ENCODE data around the gene LRRC8C.

Gene LRRC8C

DNA sequence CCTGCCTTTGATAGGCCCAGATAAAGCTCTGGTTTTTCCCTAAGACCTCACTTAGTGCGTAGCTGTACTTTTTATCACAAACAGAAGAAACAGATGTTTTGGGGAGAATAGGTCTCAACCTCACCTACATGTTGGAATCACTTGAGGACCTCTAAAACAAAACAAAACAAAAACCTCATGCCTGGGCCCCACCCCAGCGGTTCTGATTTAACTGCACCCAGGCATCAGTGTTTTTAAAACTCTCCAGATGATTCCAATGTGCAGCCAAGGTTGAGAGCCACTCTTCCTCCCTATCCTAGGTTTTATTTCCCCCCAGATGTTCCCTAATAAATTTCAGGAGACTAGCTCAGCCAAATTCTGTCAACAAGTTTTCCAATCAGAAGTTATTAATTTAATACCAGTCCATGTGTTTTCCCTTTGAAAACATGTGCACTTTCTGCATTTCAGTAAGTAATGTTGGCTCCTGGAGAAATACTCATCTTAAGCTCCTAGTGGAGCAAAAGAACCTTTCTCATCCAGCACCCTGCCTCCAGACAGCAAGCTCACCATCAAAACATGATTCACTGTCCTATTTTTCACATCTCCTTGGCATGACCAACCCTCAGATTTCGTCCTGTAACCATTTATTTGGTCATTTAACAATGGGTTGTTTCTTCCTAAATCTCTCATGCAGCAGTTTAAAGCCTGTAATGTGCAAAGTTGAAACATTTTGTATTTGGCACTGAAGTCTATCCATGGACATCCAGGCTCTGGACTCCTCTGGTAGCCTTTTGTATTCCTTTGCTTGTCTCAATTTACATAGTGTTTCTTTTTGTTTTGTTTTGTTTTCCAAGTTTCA, 27.5 kb downstream of the LRRC8C start:
- intact Hi-C loops (cut with DNase I): no loop called here

DNA sequence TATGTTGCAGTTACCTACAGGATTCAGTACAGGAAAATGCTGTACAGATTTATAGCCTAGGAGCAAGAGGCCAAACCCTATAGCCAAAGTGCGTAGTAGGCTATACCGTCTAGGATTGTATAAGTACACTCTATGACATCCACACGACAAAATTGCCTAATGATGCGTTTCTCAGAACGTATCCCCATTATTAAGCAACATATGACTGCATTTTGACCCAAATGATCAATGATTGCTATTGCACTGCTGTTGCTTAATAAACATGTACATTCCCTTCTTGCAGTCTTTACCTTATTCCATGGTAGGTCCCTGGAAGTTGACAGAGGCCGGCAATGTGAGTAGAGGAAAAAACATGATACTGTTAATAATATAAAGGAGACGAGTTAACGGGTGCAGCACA, 33.0 kb downstream of the LRRC8C start:
- intact Hi-C loops (cut with DNase I): no loop called here
- no peak for DNase-seq

More for the DNA sequence above, 27.5 kb downstream of the LRRC8C start:
- no peak for DNase-seq

DNA sequence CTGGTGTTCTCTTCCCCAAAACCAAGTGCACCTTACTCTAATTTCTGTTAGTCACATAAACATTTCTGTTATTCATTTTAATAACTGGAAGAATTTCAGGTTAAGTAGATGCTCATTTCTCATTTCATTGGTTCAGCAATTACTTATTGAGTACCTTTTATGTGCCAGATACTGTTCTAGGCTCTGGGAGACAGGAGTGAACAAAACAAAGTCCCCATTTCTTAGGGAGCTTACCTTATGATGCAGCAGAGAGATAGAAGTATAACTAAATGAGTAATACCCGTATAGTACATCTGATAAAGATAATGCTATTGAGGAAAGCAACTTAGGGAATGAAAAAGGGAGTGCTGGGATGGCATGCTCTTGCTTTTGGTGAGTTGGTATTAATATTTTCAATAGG, 33.7 kb downstream of the LRRC8C start:
- no peak for DNase-seq
- intact Hi-C loops (cut with DNase I): no loop called here

DNA sequence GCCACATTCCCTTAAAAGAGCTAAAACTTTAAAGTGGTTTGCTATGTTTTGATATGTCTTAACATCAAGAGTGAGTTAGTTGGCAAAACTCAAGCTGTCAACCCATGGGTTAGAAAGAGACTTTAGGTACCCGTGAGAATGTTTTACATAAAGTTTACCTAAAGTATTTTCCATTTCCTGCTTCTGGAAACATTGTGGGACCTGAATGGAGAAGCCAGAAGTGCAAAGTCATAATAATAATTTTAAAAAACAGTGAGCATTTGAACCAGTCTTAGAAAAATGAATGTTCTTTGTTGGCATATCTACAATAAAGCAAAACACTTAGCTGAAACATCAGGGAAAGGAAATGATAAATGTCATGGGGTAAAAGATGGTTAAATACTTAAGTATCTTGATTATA, 34.8 kb downstream of the LRRC8C start:
- intact Hi-C loops (cut with DNase I): no loop called here
- DNase-seq: no peak

DNA sequence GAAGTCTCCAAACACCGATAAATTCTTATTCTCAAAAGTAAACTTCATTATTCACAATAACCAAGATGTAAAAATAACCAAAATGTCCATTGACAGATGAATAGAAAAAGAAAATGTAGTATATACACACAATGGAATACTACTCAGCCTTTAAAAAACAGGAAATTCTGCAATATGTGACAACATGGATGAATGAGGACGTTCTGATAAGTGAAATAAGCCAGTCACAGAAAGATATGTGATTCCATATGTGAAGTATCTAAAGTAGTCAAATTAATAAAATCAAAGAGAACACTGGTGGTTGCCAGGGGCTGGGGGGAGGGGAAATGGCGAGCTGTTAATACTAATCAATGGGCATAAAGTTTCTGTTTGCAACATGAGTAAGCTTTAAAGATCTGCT, 36.0 kb downstream of the LRRC8C start:
- no peak for DNase-seq
- intact Hi-C loops (cut with DNase I): no loop called here

DNA sequence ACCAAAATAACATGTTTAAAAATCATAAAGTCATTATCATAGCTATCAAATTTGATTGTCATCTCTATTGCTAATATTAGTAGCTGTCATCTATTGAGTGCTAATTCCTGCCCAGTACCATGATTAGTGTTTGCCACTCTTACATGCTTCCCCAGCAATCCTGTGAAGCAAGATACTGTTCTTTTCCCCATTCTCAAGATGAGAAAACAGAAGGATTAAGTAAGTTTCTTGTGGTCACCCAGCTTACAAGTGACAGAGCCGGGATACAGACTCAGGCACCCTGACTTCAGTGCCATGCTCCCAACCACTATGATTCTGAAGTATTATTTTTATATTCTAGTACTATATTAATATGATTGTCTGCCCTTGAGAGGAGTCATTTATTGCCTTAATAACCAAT, 36.5 kb downstream of the LRRC8C start:
- intact Hi-C loops (cut with DNase I): no loop called here
- DNase-seq: no peak

DNA sequence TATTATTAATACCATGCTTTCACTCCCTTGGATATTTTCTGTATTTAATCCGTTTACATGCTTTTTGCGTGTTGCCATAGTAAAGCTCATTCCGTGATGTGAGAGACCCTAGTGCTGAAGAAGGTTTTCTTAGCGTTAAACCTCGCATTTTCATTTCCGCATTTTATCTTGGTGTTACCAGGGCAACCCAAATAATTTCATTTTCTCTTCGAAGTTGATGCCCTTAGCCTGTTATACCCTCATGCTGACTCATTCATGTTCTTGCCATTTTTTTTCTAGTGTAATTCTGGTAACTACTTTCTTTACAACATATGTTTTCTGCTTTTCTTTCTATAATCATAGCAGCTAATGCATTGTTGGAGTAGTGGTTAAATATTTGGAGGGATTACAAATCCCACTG, 37.2 kb downstream of the LRRC8C start:
- DNase-seq: no peak
- intact Hi-C loops (cut with DNase I): no loop called here

DNA sequence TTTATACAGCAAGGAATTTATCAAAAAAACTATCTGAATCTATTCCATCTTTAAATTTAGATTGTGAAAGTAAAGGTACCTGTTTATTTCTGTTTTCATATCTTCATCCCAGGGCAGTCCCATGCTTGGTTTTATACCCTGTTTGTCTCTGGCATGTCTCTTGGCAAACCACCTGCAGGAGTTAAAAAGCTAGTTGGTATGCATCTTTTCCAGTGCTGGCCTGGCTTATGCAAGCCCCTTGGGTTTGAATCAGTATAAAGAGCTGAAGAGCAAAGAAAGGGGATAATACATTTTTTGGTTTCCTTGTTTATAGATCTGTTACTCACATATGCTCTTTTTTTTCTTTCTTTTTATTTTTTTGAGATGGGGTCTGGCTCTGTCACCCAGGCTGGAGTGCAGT, 37.8 kb downstream of the LRRC8C start:
- no peak for DNase-seq
- intact Hi-C loops (cut with DNase I): no loop called here

DNA sequence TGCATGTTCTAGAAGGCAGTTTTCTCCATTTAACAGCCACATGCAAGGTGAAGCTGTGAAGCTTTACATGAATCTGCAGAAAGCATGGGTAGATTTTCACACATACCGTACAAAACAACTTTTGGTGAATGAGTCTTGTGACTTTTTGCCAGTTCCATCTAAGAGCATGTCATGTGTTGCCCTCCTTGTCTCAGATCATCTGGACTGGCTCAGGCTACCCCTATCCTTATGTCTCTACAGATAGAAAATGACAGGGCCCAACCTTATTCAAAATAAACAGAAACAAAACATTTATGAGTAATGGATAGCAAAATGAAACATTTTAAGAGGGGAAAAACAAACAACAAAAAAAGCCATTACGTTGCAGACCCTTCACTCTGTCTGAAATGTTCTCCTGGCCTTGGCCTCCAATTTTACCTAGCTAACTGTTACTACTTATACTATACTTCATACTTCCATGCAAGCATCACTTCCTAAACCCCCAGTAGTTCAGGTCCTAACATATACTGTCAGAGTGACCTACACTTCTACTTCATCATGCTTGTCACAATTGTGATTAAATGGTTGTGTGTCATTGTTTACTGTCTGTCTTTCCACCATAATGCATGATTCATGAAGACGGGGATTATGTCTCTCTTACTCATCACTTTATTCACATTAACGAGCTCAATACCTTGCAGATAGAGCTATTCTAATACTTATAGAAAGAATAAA, 39.0 kb downstream of the LRRC8C start:
- intact Hi-C loops (cut with DNase I): no loop called here
- DNase-seq: no peak

DNA sequence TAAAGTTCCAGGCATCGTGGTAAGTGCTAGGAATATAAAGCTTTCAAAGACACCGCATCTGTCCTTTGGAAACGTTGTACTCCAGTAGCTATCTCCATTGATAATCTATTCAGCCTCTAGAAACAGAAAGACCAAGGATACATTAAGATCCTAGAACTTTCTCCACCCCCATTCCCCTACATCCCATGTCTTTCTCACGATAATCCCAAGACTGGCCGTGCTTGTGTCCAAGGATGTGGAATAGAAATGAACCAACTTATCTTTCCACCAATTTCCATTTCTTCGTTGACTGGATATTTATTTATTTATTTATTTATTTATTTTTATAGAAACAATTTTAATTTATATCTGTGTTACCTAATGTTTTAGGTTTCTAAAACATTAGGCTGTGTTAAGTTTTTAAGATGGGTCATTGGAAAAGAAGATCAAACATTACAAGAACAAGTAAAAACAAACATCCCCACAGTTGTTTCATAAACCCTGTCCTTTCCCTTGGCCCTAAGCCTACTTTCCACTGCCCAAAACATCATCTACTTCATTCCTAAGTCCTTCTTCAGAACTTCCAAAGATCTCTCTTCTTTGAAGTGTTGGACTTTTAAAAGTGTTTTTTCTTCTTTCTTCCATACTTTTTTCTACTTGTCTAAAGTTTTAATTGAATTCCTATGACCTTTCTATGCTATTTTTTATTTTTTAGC, 39.7 kb downstream of the LRRC8C start:
- intact Hi-C loops (cut with DNase I): no loop called here
- DNase-seq: no peak

DNA sequence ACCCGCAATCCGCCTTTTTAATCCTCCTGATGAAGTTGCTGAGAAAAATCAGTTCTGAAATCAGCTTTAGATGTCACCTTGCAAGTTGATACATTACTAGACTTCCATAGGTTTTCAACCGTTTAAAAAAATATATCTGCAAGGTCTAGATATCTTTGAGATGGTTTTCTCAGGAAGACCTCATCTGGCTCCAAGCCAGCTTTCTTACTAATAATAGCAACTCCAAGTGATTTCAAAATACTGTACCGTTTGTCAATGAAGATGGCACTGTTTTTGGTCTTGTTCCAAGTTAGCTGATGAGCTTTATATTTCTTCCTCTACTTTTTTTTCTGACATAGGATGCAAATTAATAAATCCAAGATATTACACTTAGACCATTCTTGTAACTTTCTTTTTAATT, 40.3 kb downstream of the LRRC8C start:
- DNase-seq: no peak
- intact Hi-C loops (cut with DNase I): no loop called here

DNA sequence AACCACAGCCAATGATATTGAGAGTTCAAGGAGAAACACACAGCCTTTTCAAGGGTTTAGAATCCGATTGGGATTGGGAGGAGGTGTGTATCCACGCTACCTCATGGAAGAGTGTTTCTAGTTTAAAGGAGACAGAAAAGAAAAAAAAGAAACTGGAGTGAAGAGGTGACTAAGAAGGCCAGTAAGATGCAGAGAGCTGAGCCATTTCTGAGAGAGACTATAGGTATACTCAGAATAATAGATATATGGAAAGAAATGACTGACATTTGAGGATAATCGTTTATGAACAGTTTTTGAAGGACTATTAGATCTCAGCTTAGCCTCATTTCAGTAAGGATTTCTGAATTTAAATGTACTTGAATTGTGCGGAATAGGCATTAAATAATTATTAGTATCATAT, 42.8 kb downstream of the LRRC8C start:
- DNase-seq: no peak
- intact Hi-C loops (cut with DNase I): no loop called here

DNA sequence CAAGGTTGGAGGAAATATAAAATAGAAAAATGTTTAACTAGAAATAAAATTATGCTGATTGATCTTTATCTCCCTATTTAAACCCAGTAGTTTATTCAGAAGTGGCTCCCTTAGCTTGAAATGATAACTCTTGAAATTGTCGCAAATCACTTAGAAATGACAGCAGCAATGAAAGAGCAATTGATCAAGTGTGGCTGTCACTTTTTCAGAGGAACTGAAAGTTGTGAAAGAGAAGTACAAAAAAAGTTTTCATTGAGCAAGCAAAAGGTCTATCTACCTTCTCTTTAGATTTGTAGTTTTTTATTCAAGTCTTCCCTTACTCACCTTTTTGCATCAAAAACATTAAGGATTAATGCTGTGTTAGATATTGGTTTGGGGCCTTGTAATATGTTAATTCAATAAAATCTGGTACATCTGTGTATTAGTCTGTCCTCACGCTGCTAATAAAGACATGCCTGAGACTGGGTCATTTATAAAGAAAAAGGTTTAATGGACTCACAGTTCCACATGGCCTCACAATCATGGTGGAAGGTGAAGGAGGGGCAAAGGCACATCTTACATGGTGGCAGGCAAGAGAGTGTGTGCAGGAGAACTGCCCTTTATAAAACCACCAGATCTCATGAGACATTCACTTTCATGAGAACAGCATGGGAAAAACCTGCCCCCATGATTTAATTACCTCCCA, 48.3 kb downstream of the LRRC8C start:
- DNase-seq: no peak
- intact Hi-C loops (cut with DNase I): no loop called here

DNA sequence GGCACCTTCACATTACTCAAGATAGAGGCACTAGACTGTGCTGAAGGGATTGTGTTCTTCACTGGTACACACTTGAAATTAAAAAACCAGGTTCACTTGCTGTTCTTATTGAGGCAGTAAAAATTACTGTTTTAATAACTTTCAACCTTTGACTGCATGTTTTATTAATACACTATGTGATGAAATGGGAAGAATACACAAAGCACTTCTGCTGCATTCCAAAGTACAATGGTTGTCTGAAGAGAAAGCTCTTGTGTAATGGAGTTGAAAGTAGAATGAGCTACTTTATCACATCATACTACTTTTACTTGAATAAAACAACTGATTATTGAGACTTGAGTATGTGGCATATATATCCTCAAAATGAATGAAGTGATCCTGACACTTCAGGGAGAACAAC, 49.7 kb downstream of the LRRC8C start:
- DNase-seq: no peak
- intact Hi-C loops (cut with DNase I): no loop called here

DNA sequence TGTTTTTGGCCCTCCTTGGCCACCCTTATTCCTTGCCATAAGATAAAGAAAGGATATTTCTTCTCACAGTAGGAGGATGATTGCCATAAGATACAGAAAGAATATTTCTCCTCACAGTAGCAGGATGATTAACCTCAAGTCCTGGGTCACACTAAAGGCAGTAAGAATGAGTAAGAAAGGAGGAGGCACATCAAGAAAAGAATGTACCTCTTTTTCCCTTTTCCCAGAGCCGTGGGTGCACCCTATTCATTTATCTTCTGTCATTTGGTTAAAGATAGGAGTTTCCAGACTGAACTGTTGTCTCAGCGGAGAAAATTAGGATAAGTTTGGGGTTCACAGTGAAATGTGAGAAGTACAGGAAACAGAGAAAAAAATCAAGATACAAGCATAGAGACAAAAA, 52.5 kb downstream of the LRRC8C start:
- intact Hi-C loops (cut with DNase I): no loop called here
- peak in 7 of 42 donors; percentile 10 to 32 (median 20) for DNase-seq

DNA sequence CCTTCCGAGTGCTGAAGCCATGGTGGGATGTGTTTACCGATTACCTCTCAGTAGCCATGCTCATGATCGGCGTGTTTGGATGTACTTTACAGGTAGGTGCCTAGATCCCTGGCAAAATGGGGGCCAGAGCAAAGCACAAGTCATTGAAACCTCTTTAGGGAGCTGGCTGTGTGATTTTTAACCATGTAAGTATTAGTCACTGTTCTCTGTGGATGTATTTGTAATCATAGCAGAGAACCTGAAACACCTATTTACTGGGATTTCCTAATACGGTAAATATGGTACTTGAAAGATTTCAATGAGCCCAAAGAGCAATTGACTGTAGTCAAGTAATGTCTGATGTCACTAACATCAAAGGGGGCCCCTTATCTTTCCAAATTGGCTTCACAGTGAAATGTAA, 53.6 kb downstream of the LRRC8C start:
- no peak for DNase-seq
- intact Hi-C loops (cut with DNase I): no loop called here

DNA sequence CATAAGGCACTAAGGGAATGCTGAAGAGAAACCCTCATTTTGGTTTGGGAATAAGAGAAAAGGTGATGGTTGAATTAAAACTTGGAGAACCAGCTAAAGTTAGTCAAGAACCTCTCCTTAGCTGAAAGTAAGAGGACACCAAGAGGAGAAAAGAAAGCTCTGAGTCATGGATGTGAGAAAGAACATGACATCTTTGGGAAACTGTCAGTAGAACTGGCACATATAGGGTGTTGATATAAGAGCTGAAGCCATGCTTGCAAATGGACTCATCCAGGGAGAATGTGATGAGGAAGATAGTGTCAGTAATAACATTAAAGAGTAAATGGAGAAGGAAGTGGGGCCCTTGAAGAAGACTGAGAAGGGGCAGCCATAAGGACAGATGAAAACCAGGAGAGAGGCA, 54.3 kb downstream of the LRRC8C start:
- intact Hi-C loops (cut with DNase I): no loop called here
- DNase-seq: no peak

DNA sequence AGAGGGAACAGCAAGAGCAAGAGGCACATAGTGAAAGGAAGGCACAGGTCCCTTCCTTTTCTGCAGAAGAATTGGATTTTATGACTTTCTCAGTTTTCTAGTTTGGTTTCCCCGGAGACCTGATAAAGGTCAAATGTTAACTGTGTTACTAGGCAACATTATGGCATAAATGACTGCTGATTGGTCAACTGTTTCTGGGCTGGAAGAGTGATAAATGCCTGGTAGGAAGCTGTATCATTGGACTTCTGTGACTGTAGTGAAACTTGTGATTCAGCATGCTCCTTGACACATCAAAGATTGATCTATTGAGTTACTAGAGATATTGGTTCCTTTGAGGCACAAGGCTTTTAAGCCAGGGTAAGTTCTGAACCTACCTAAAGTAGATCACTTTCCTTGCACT, 55.7 kb downstream of the LRRC8C start:
- no peak for DNase-seq
- intact Hi-C loops (cut with DNase I): no loop called here

DNA sequence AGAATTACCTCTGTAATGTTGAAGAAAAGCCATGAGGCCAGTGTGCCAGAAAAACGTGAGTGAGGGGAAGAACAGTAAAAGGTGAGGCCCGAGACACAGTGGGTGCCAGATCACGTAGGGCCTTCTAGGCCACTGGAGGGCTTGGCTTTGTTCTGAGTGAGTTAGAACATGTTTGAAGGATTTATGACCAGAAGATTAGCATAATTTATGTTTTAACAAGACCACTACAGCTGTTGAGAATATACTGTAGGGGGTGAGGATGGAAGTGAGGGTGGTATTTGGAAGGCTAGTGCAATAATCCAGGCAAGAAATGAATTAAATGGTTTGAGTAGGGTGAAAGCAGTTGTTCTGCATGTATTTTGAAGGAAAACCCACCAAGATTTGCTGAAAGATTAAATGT, 56.3 kb downstream of the LRRC8C start:
- intact Hi-C loops (cut with DNase I): no loop called here
- no peak for DNase-seq

DNA sequence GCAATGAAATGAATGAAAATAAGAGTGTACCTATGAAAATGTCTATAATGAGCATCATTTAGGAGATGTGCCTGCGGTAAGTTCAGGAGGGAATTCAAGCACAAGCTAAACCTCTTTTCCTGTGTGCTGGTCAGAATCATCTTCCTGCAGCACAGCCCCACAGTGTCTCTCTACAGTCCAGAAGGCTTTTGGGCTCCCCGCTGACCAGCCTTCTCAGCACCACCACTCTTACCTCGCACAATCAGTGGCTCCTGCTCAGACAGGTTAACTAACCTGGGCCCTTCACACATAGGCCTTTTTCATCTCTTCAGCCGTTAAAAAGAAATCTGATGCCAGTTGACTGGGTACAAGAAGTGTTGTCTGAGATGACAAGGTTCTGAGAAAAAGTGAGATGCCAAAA, 57.7 kb downstream of the LRRC8C start:
- intact Hi-C loops (cut with DNase I): no loop called here
- DNase-seq: no peak
